ENCODE measurements around the gene NEUROG1. TPM values are rescaled to one million over a fixed set of nuclear protein-coding genes. Genes with fewer than 3 reads are reported as not detected.

Gene NEUROG1
- total RNA-seq, 1 donor from 2014 or later, result not detected

- peak; percentile 78 for TF ChIP-seq CTCF (IDR thresholded peaks at IDR 0.05)
These were observed 25.1 kb upstream of the NEUROG1 start for GRCh38 chr5:135560858-135561257.

GRCh38 chr5:135559354-135559753 lies 23.6 kb upstream of the NEUROG1 start:
- peak; percentile 20 for ATAC-seq
- no peak for TF ChIP-seq CTCF (IDR thresholded peaks at IDR 0.05)
- intact Hi-C loops (cut with DNase I), result no loop called here
- no peak overlapping the region for H3K4me3 ChIP-seq
- no peaks in the 10 kb centered on the region for H3K36me3 ChIP-seq
- H3K4me1 ChIP-seq, result no peaks in the 10 kb centered on the region
- H3K27ac ChIP-seq, result no peak overlapping the region
- H3K27me3 ChIP-seq, result peaks cover 50% of the 10 kb centered on the region
- no peak for DNase-seq
- no peaks in the 10 kb centered on the region for H3K9me3 ChIP-seq

More at GRCh38 chr5:135560858-135561257, 25.1 kb upstream of the NEUROG1 start:
- Histone ChIP-seq H3K4me3 (no peak overlapping the region), H3K9me3 (no peaks in the 10 kb centered on the region), H3K27ac (no peak overlapping the region), H3K4me1 (no peaks in the 10 kb centered on the region), H3K36me3 (no peaks in the 10 kb centered on the region), H3K27me3 (peaks cover 44% of the 10 kb centered on the region)
- ATAC-seq, result peak; percentile 93
- DNase-seq, result peak; percentile 83
- intact Hi-C loops (cut with DNase I), result no loop called here

GRCh38 chr5:135557076-135557838 lies 21.5 kb upstream of the NEUROG1 start:
- no peak for TF ChIP-seq CTCF (IDR thresholded peaks at IDR 0.05)
- H3K4me3 ChIP-seq, result no peak overlapping the region
- H3K27me3 ChIP-seq, result peaks cover 49% of the 10 kb centered on the region
- intact Hi-C loops (cut with DNase I), result no loop called here
- DNase-seq, result no peak
- no peak overlapping the region for H3K27ac ChIP-seq
- no peaks in the 10 kb centered on the region for H3K4me1 ChIP-seq
- ATAC-seq, result no peak
- H3K36me3 ChIP-seq, result no peaks in the 10 kb centered on the region
- H3K9me3 ChIP-seq, result no peaks in the 10 kb centered on the region

GRCh38 chr5:135556620-135557019 lies 20.9 kb upstream of the NEUROG1 start:
- Histone ChIP-seq H3K27me3 (peaks cover 49% of the 10 kb centered on the region), H3K36me3 (no peaks in the 10 kb centered on the region), H3K4me1 (no peaks in the 10 kb centered on the region), H3K4me3 (no peak overlapping the region), H3K27ac (no peak overlapping the region), H3K9me3 (no peaks in the 10 kb centered on the region)
- ATAC-seq (no peak), DNase-seq (no peak)
- intact Hi-C loops (cut with DNase I), result no loop called here
- no peak for TF ChIP-seq CTCF (IDR thresholded peaks at IDR 0.05)

- DNase-seq (no peak), ATAC-seq (no peak)
- Histone ChIP-seq H3K27me3 (peaks cover 55% of the 10 kb centered on the region), H3K9me3 (no peaks in the 10 kb centered on the region), H3K36me3 (no peaks in the 10 kb centered on the region), H3K4me1 (no peaks in the 10 kb centered on the region), H3K4me3 (no peak overlapping the region), H3K27ac (no peak overlapping the region)
- no peak for TF ChIP-seq CTCF (IDR thresholded peaks at IDR 0.05)
- intact Hi-C loops (cut with DNase I), result no loop called here
These were observed 19.8 kb upstream of the NEUROG1 start for GRCh38 chr5:135555530-135555929.

Measured in upper lobe of right lung (tissue), 1 donor.